ENCODE results near the gene RAD9A.

RAD9A gene

GRCh38 chr11:67356864-67357561, 34.8 kb upstream of the RAD9A start:
- DNase-seq (ENCODE audit: low read depth in 2 of 3, low spot score in 2 of 3), result no peak

GRCh38 chr11:67357831-67358670, 33.7 kb upstream of the RAD9A start:
- no peak for DNase-seq (ENCODE audit: low read depth in 2 of 3, low spot score in 2 of 3)

- DNase-seq (ENCODE audit: low read depth in 2 of 3, low spot score in 2 of 3), result no peak
These were observed 27.6 kb upstream of the RAD9A start for GRCh38 chr11:67364169-67364568.

- DNase-seq (ENCODE audit: low read depth in 2 of 3, low spot score in 2 of 3), result no peak
These were observed 26.7 kb upstream of the RAD9A start for GRCh38 chr11:67364783-67365722.

GRCh38 chr11:67365736-67366444, 25.9 kb upstream of the RAD9A start:
- no peak for DNase-seq (ENCODE audit: low read depth in 2 of 3, low spot score in 2 of 3)

GRCh38 chr11:67366546-67366945, 25.2 kb upstream of the RAD9A start:
- no peak for DNase-seq (ENCODE audit: low read depth in 2 of 3, low spot score in 2 of 3)

- DNase-seq (ENCODE audit: low read depth in 2 of 3, low spot score in 2 of 3), result no peak
These were observed 24.6 kb upstream of the RAD9A start for GRCh38 chr11:67366961-67367760.

- DNase-seq (ENCODE audit: low read depth in 2 of 3, low spot score in 2 of 3), result no peak
These were observed 24.0 kb upstream of the RAD9A start for GRCh38 chr11:67367761-67368227.

- no peak for DNase-seq (ENCODE audit: low read depth in 2 of 3, low spot score in 2 of 3)
These were observed 23.2 kb upstream of the RAD9A start for GRCh38 chr11:67368621-67369020.

- DNase-seq (ENCODE audit: low read depth in 2 of 3, low spot score in 2 of 3), result no peak
These were observed 22.5 kb upstream of the RAD9A start for GRCh38 chr11:67369275-67369674.

- DNase-seq (ENCODE audit: low read depth in 2 of 3, low spot score in 2 of 3), result no peak
These were observed 21.9 kb upstream of the RAD9A start for GRCh38 chr11:67369801-67370284.

GRCh38 chr11:67370351-67371076, 21.3 kb upstream of the RAD9A start:
- DNase-seq (ENCODE audit: low read depth in 2 of 3, low spot score in 2 of 3), result no peak

GRCh38 chr11:67371189-67371910, 20.4 kb upstream of the RAD9A start:
- DNase-seq (ENCODE audit: low read depth in 2 of 3, low spot score in 2 of 3), result no peak

- no peak for DNase-seq (ENCODE audit: low read depth in 2 of 3, low spot score in 2 of 3)
These were observed 19.9 kb upstream of the RAD9A start for GRCh38 chr11:67371911-67372320.

- no peak for DNase-seq (ENCODE audit: low read depth in 2 of 3, low spot score in 2 of 3)
These were observed 19.3 kb upstream of the RAD9A start for GRCh38 chr11:67372321-67372992.

- DNase-seq (ENCODE audit: low read depth in 2 of 3, low spot score in 2 of 3), result no peak
These were observed 18.7 kb upstream of the RAD9A start, which contains the start of gene CLCF1 for GRCh38 chr11:67372993-67373647. Gene CLCF1 (minus strand): TSS chr11:67373598. CDS start chr11:67373539, 59 bp downstream.
